Gastroesophageal sphincter (tissue), 4 donors: ENCODE results near the gene LTBP1. TPM values are rescaled to one million over a fixed set of nuclear protein-coding genes. Genes with fewer than 3 reads are reported as not detected.

Experiments
- ATAC-seq: fragments of 150-250 bp; one replicate; pipeline ENCODE4 v1.9.1; 2016; ENCODE audit warnings: mild to moderate bottlenecking, moderate library complexity
- H3K27ac ChIP-seq, 4 donors: fragments of 200-600 bp; sonication (generic) in 3 of 4; 1 replicate in 3 of 4; 2 replicates in 1 of 4; pipeline ENCODE4 v1.5.1; 2016 to 2019
- H3K27me3 ChIP-seq: fragments of 200-600 bp; sonication (generic); one replicate; pipeline ENCODE4 v1.5.1; 2019
- H3K36me3 ChIP-seq, 2 donors: fragments of 200-600 bp; sonication (generic); one replicate each; pipeline ENCODE4 v1.5.1; 2019; ENCODE audit warnings: control low read depth in 1 of 2
- H3K4me1 ChIP-seq, 3 donors: fragments of 200-600 bp; sonication (generic); 1 replicate in 2 of 3; 2 replicates in 1 of 3; pipeline ENCODE4 v1.5.1; 2016 to 2019; ENCODE audit warnings: control low read depth in 2 of 3
- H3K4me3 ChIP-seq, 2 donors: fragments of 200-600 bp; sonication (generic); one replicate each; pipeline ENCODE4 v1.5.1; 2019; ENCODE audit warnings: mild to moderate bottlenecking in 1 of 2, moderate library complexity in 1 of 2
- H3K9me3 ChIP-seq, 3 donors: fragments of 200-600 bp; sonication (generic); one replicate each; pipeline ENCODE4 v1.5.1; 2017 to 2019; ENCODE audit warnings: control low read depth in 2 of 3
- EP300 ChIP-seq: sonication (generic); formaldehyde crosslinking; IDR thresholded peaks from one replicate; pipeline ENCODE4 v1.6.1; 2017; ENCODE audit warnings: antibody characterized with exemption, mild to moderate bottlenecking
- POLR2A ChIP-seq, 2 donors: fragments of 450-650 bp; IDR thresholded peaks; one replicate each; pipeline ENCODE4 v1.6.1; 2017; ENCODE audit warnings: antibody characterized with exemption in 2 of 2, mild to moderate bottlenecking in 2 of 2, moderate library complexity in 1 of 2
- POLR2AphosphoS5 ChIP-seq: sonication (generic); formaldehyde crosslinking; IDR thresholded peaks from one replicate; pipeline ENCODE4 v1.6.1; 2017; ENCODE audit warnings: antibody characterized with exemption
- WGBS, 2 donors: methylation state at CpG; one replicate each; pipeline ENCODE4 v1.1.5; 2018; ENCODE audit warnings: low coverage in 1 of 2; 5-methylcytosine and 5-hydroxymethylcytosine counted together
- total RNA-seq, 4 donors: library from RNA; depleted of rRNA; stranded (reverse); fragments of >200 nt; gene quantifications; one replicate each; pipeline ENCODE4 v1.1.0, GENCODE V29; 2016
- TF ChIP-seq, protein P1 (sequence below), 4 experiments: fragments of 200-600 bp in 2 of 4; fragments of 450-650 bp in 2 of 4; sonication (generic) in 1 of 4; IDR thresholded peaks; one replicate each; pipeline ENCODE4 v1.5.1; 2017 to 2019; ENCODE audit warnings: antibody characterized with exemption in 4 of 4, mild to moderate bottlenecking in 2 of 4, moderate library complexity in 2 of 4

The LTBP1 gene
- total RNA-seq, 4 donors from 2014 or later: 238 to 493 (median 378) TPM

GRCh38 chr2:32960647-32961403 lies 14.1 kb downstream of the LTBP1 start:
- Histone ChIP-seq H3K9me3 (no peaks in the 10 kb centered on the region), H3K27me3 (no peaks in the 10 kb centered on the region), H3K27ac (no peak overlapping the region), H3K36me3 (no peaks in the 10 kb centered on the region), H3K4me1 (peaks cover 0 to 17% (median 0%) of the 10 kb centered on the region in 3 donors), H3K4me3 (no peak overlapping the region)
- WGBS, 2 donors: 89 to 94% methylated on average over 5 to 9 of the region's 9 CpGs
- TF ChIP-seq EP300 (no peak), POLR2AphosphoS5 (no peak), POLR2A (IDR thresholded peaks at IDR 0.05) (no peak)
- TF ChIP-seq, protein P1, sequence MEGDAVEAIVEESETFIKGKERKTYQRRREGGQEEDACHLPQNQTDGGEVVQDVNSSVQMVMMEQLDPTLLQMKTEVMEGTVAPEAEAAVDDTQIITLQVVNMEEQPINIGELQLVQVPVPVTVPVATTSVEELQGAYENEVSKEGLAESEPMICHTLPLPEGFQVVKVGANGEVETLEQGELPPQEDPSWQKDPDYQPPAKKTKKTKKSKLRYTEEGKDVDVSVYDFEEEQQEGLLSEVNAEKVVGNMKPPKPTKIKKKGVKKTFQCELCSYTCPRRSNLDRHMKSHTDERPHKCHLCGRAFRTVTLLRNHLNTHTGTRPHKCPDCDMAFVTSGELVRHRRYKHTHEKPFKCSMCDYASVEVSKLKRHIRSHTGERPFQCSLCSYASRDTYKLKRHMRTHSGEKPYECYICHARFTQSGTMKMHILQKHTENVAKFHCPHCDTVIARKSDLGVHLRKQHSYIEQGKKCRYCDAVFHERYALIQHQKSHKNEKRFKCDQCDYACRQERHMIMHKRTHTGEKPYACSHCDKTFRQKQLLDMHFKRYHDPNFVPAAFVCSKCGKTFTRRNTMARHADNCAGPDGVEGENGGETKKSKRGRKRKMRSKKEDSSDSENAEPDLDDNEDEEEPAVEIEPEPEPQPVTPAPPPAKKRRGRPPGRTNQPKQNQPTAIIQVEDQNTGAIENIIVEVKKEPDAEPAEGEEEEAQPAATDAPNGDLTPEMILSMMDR (IDR thresholded peaks at IDR 0.05): no peak
- no peak for ATAC-seq

GRCh38 chr2:32962690-32963089 lies 15.9 kb downstream of the LTBP1 start:
- Histone ChIP-seq H3K27me3 (no peaks in the 10 kb centered on the region), H3K36me3 (no peaks in the 10 kb centered on the region), H3K4me3 (no peak overlapping the region), H3K4me1 (peaks cover 0 to 17% (median 0%) of the 10 kb centered on the region in 3 donors), H3K9me3 (no peaks in the 10 kb centered on the region), H3K27ac (no peak overlapping the region)
- 50 to 67% methylated on average over 1 of the region's 3 CpGs for WGBS, 2 donors
- TF ChIP-seq, protein P1 (IDR thresholded peaks at IDR 0.05): no peak
- TF ChIP-seq EP300 (no peak), POLR2AphosphoS5 (no peak), POLR2A (IDR thresholded peaks at IDR 0.05) (no peak)
- no peak for ATAC-seq

DNA sequence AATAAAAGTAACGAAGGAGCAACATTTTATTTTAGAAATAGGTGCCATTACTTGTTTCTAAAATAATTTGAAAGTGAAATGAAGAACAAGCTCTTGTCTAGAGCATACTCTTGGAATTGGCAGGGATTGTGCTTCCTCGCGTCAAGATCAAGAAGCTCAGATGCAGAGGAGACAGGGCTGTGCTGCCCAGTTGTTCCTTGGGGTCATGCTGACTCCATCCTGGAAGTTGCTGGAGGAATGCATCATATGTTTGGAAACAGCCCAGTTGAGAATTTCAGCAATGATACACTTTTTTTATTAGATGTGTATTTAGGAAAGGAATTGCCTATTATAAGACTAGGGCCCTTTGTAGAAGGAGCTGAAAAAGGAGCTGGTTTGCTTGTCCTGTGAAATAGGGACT lies 17.2 kb downstream of the LTBP1 start:
- Histone ChIP-seq H3K27me3 (no peaks in the 10 kb centered on the region), H3K4me1 (peaks cover 0 to 10% (median 0%) of the 10 kb centered on the region in 3 donors), H3K36me3 (no peaks in the 10 kb centered on the region), H3K27ac (no peak overlapping the region), H3K4me3 (no peak overlapping the region), H3K9me3 (no peaks in the 10 kb centered on the region)
- ATAC-seq: no peak
- WGBS, 2 donors: 45 to 57% methylated on average over 3 of the region's 3 CpGs
- no peak for TF ChIP-seq EP300
- TF ChIP-seq, protein P1 (IDR thresholded peaks at IDR 0.05): no peak
- no peak for TF ChIP-seq POLR2A (IDR thresholded peaks at IDR 0.05)
- TF ChIP-seq POLR2AphosphoS5: no peak

- Histone ChIP-seq H3K36me3 (no peaks in the 10 kb centered on the region), H3K4me1 (peaks cover 0 to 7% (median 0%) of the 10 kb centered on the region in 3 donors), H3K27me3 (no peaks in the 10 kb centered on the region), H3K4me3 (no peak overlapping the region), H3K9me3 (no peaks in the 10 kb centered on the region), H3K27ac (no peak overlapping the region)
- 50 to 79% methylated on average over 2 of the region's 2 CpGs for WGBS, 2 donors
- no peak for TF ChIP-seq POLR2A (IDR thresholded peaks at IDR 0.05)
- TF ChIP-seq EP300: no peak
- TF ChIP-seq POLR2AphosphoS5: no peak
- TF ChIP-seq, protein P1 (IDR thresholded peaks at IDR 0.05): no peak
- no peak for ATAC-seq
Measured at GRCh38 chr2:32965523-32966171, 18.9 kb downstream of the LTBP1 start.
